Osteoblast (primary cell): ENCODE data around the gene MAPKAPK3. TPM values are rescaled to one million over a fixed set of nuclear protein-coding genes. Genes with fewer than 3 reads are reported as not detected.
"Not testable (repeated sequence)": the region's sequence is repeated elsewhere in the genome, so short reads cannot be mapped to it uniquely, and the experiment has no call there.

ENCODE experiments used
- DNase-seq: peaks from one replicate; pipeline ENCODE4 v3.0.0; 2011; ENCODE audit warnings: low spot score, mixed read lengths; ENCODE audit not compliant: insufficient read length; ENCODE audit errors: missing footprints
- H2AFZ ChIP-seq: 2 replicates; pipeline ENCODE4 v1.6.0; 2011; ENCODE audit warnings: mild to moderate bottlenecking, low read length
- H3K27ac ChIP-seq: 2 replicates; pipeline ENCODE4 v1.5.1; 2011; ENCODE audit warnings: mild to moderate bottlenecking, low read depth, low read length, moderate library complexity
- H3K27me3 ChIP-seq: 2 replicates; pipeline ENCODE4 v1.6.0; 2012; ENCODE audit warnings: mild to moderate bottlenecking, control low read depth, inconsistent platforms, low read length, moderate library complexity; ENCODE audit not compliant: insufficient read depth
- H3K36me3 ChIP-seq: 2 replicates; pipeline ENCODE4 v1.5.1; 2011; ENCODE audit warnings: mild to moderate bottlenecking, low read length, control low read depth, moderate library complexity; ENCODE audit not compliant: insufficient read depth
- H3K4me1 ChIP-seq: 2 replicates; pipeline ENCODE4 v1.5.1; 2011; ENCODE audit warnings: mild to moderate bottlenecking, low read length, control low read depth, moderate library complexity; ENCODE audit not compliant: insufficient read depth
- H3K4me2 ChIP-seq: 2 replicates; pipeline ENCODE4 v1.6.0; 2011; ENCODE audit warnings: mild to moderate bottlenecking, low read length; ENCODE audit not compliant: insufficient read depth
- H3K4me3 ChIP-seq: fragments of 200-600 bp; sonication (generic); 3 replicates; pipeline ENCODE4 v1.5.1; 2012; ENCODE audit warnings: mild to moderate bottlenecking, low read length, inconsistent platforms; ENCODE audit not compliant: insufficient read depth
- H3K79me2 ChIP-seq: 2 replicates; pipeline ENCODE4 v1.6.0; 2012; ENCODE audit warnings: mild to moderate bottlenecking, low read length, control low read depth, inconsistent platforms; ENCODE audit not compliant: insufficient read depth
- H3K9me3 ChIP-seq: 2 replicates; pipeline ENCODE4 v1.5.1; 2011; ENCODE audit warnings: low read depth, low read length, control low read depth
- H4K20me1 ChIP-seq: 2 replicates; pipeline ENCODE4 v1.6.0; 2012; ENCODE audit warnings: mild to moderate bottlenecking, low read length, control low read depth; ENCODE audit not compliant: insufficient read depth
- CTCF ChIP-seq: IDR thresholded peaks from 2 replicates; pipeline ENCODE4 v1.5.1; 2011; ENCODE audit warnings: mild to moderate bottlenecking, low read depth, low read length, moderate library complexity; ENCODE audit errors: extremely low read depth
- total RNA-seq: library from RNA; depleted of rRNA; stranded (reverse); fragments of >200 nt; gene quantifications from 2 replicates; pipeline ENCODE4 v1.2.3, GENCODE V29; 2012

Gene MAPKAPK3
- total RNA-seq, 1 donor, result 56.5 TPM

DNA sequence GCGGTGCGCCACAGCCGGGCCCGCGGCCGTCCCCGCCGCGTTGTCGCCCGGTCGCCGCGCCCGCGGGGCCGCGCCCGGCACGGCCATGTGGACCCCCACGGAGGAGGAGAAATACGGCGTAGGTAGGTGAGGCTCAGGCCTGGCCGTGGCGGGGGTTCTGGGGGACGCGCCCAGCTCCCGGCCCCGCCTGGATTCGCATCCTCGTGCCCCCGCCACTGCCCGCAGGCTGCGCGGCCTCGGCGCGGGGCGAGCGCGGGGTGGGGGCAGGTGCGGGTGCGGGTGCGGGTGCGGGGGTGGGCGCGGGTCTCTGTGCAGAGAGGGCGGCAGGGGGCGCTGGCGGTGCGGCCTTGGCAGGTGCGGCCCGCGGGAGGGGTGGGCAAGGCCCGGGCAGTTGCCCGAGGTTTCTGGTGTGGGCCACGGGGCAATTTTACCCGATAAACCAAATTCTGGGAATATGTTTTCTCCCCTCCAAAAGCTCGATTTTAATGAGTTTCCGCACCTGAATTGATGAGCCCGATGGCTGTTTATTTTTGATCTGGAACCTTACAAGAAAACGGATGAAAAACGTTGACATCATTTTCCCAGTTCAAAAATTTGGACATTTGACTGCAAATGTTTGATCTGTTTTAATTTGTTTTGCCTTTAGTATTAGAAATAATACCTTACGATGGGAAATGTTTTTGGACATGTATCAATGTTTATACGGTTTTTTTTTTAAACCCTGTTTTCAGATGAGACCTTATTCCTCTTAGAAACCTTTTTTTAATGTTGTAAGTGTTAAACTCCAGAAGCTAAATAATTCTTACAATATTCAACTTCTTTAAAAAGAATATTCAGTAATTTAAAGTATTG, 58.5 kb downstream of the MAPKAPK3 start:
- H3K36me3 ChIP-seq, result no peaks in the 10 kb centered on the region
- H3K4me2 ChIP-seq, result peak overlapping the region; percentile 40
- H3K4me1 ChIP-seq, result peaks cover 10% of the 10 kb centered on the region
- no peak for DNase-seq
- no peaks in the 10 kb centered on the region for H4K20me1 ChIP-seq
- peak overlapping the region; percentile 46 for H3K4me3 ChIP-seq
- H3K27ac ChIP-seq, result no peak overlapping the region
- H3K27me3 ChIP-seq, result peaks cover 69% of the 10 kb centered on the region
- no peak for TF ChIP-seq CTCF
- no peak overlapping the region for H2AFZ ChIP-seq
- no peaks in the 10 kb centered on the region for H3K79me2 ChIP-seq
- H3K9me3 ChIP-seq, result no peaks in the 10 kb centered on the region

GRCh38 chr3:50676031-50676705, 59.2 kb downstream of the MAPKAPK3 start:
- no peak overlapping the region for H3K27ac ChIP-seq
- TF ChIP-seq CTCF, result no peak

DNA sequence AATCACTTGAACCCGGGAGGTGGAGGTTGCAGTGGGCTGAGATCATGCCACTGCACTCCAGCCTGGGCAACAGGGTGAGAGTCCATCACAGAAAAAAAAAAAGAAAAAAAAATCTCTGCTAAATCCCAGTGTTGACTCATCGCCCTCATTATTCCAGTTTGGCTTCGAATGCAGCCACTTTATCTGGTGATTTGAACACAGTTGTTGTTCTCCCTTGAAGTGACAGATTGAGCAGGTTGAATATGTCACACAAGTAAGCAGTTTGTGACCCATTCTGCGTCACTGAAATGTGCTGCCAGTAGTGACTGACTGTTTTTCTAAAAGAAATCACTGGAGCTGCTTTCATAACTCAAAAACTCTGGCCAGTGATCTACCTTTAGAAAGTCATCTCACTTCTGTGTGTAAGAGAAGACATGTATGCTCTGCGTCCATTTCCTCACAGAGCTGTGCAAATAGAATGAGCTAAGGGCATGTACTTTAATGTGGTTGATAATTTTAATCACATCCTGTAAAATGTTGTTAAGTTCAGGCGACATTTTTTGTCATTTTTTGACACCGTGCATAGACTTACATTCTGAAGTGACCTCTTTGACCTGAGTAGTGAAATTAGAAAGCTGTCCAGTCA, 70.3 kb downstream of the MAPKAPK3 start:
- Histone ChIP-seq H2AFZ (no peak overlapping the region), H3K27me3 (peaks cover 30% of the 10 kb centered on the region), H3K4me3 (no peak overlapping the region), H4K20me1 (no peaks in the 10 kb centered on the region), H3K9me3 (no peaks in the 10 kb centered on the region), H3K79me2 (no peaks in the 10 kb centered on the region), H3K4me1 (no peaks in the 10 kb centered on the region), H3K4me2 (no peak overlapping the region), H3K27ac (no peak overlapping the region), H3K36me3 (no peaks in the 10 kb centered on the region)
- TF ChIP-seq CTCF, result no peak
- no peak for DNase-seq

More at GRCh38 chr3:50676031-50676705, 59.2 kb downstream of the MAPKAPK3 start:
- peaks cover 6% of the 10 kb centered on the region for H3K4me1 ChIP-seq
- H3K36me3 ChIP-seq, result no peaks in the 10 kb centered on the region
- no peak overlapping the region for H3K4me2 ChIP-seq
- no peaks in the 10 kb centered on the region for H3K79me2 ChIP-seq
- no peak overlapping the region for H2AFZ ChIP-seq
- no peaks in the 10 kb centered on the region for H3K9me3 ChIP-seq
- H3K4me3 ChIP-seq, result no peak overlapping the region
- H3K27me3 ChIP-seq, result peaks cover 73% of the 10 kb centered on the region
- no peaks in the 10 kb centered on the region for H4K20me1 ChIP-seq
- DNase-seq, result no peak

GRCh38 chr3:50687916-50688315, 71.0 kb downstream of the MAPKAPK3 start:
- Histone ChIP-seq H3K79me2 (no peaks in the 10 kb centered on the region), H3K9me3 (no peaks in the 10 kb centered on the region), H2AFZ (no peak overlapping the region), H3K4me3 (no peak overlapping the region), H3K36me3 (no peaks in the 10 kb centered on the region), H4K20me1 (no peaks in the 10 kb centered on the region), H3K27ac (no peak overlapping the region), H3K4me2 (no peak overlapping the region), H3K4me1 (no peaks in the 10 kb centered on the region), H3K27me3 (peaks cover 26% of the 10 kb centered on the region)
- TF ChIP-seq CTCF, result no peak
- no peak for DNase-seq

DNA sequence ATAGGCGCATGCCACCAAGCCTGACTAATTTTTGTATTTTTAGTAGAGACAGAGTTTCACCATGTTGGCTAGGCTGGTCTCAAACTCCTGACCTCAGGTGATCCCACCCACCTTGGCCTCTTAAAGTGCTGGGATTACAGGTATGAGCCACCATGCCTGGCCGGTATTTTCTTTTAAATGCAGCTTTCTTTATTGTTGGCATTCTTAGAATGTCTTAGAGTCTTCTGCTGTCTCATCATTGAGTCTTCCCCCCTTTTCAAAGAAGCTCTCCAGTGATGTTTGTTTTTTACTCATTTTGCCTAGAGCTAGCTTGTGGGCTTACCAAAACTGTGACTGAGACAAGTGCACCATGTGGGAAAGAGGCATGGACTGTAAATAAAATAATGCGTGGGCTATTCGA, 71.7 kb downstream of the MAPKAPK3 start:
- not testable (repeated sequence) for H3K79me2 ChIP-seq, H4K20me1 ChIP-seq, H3K4me2 ChIP-seq, H2AFZ ChIP-seq, H3K4me3 ChIP-seq, H3K27ac ChIP-seq, H3K36me3 ChIP-seq, DNase-seq, H3K4me1 ChIP-seq, H3K9me3 ChIP-seq
- H3K27me3 ChIP-seq, result peaks cover 20% of the 10 kb centered on the region
